H1 (cell line): ENCODE results near the gene RPL3. TPM values are rescaled to one million over a fixed set of nuclear protein-coding genes. Genes with fewer than 3 reads are reported as not detected.

Experiments used
- CHD7 ChIP-seq: fragments of 300-600 bp; sonication (generic); IDR thresholded peaks from 2 replicates; pipeline ENCODE4 v1.7.1; 2012; ENCODE audit warnings: low read length, moderate library complexity, mild to moderate bottlenecking, inconsistent platforms; ENCODE audit not compliant: insufficient replicate concordance
- TCF12 ChIP-seq: IDR thresholded peaks from 2 replicates; pipeline ENCODE4 v1.6.1; 2011; ENCODE audit warnings: low read depth, mild to moderate bottlenecking, low read length
- polyA plus RNA-seq, 7 experiments: library from polyadenylated mRNA; depleted of rRNA in 3 of 7; stranded (reverse) in 5 of 7; unstranded in 2 of 7; fragments of >200 nt in 5 of 7; fragments of 200-250 nt in 2 of 7; gene quantifications; 1 replicate in 5 of 7; 2 replicates in 1 of 7; 4 replicates in 1 of 7; pipeline versions ENCODE4 v1.2.1 to v1.2.3, GENCODE V29; 2011 to 2013; ENCODE audit warnings: missing spikeins in 2 of 7, mixed read lengths in 2 of 7
- total RNA-seq: library from RNA; stranded (reverse); fragmentation: NEBNext Ultra II Directional; extraction: Animal tissue kit (Norgen Biotek cat#: 25700); gene quantifications from 2 replicates; pipeline ENCODE4 v1.2.1, GENCODE V29; 2021

Gene RPL3
- total and polyA plus RNA-seq, 2 of the 8 experiments (the other 6 are each of a cell fraction or from before 2014, with no cell fraction given) = 2,865 to 5,466 TPM

- no peak for TF ChIP-seq CHD7
- TF ChIP-seq TCF12 = no peak
- TF ChIP-seq, all 59 proteins: peak for 0
These were observed 50.8 kb downstream of the RPL3 start (continued) for GRCh38 chr22:39268645-39269044.
